WTC11 (cell line): ENCODE measurements around the gene RPP14. TPM values are rescaled to one million over a fixed set of nuclear protein-coding genes. Genes with fewer than 3 reads are reported as not detected.

Experiments used
- ATAC-seq: fragments of 200-7000 bp; cut with Tn5 transposase; 2 replicates; pipeline ENCODE4 v1.10.0; 2021; ENCODE audit warnings: mild to moderate bottlenecking, moderate library complexity
- CTCF ChIA-PET: fragments of 300-600 bp; sonication (Branson Sonifier 250); formaldehyde crosslinking; loops from one replicate; lab custom pipeline; 2021; ENCODE audit warnings: antibody characterized with exemption; lab: Charles Lee
- POLR2A ChIA-PET: fragments of 350-600 bp; sonication (Branson Sonifier 250); formaldehyde crosslinking; loops from one replicate; lab custom pipeline; 2021; ENCODE audit warnings: antibody characterized with exemption; lab: Charles Lee
- DNase-seq: peaks from one replicate; pipeline ENCODE4 v3.0.0; 2021; ENCODE audit warnings: low spot score
- H3K27ac Mint-ChIP-seq: 2 replicates; pipeline ENCODE4 v1.8.0; 2021; ENCODE audit warnings: mixed read lengths
- H3K27me3 Mint-ChIP-seq: 2 replicates; pipeline ENCODE4 v1.8.0; 2021; ENCODE audit warnings: low read depth, mild to moderate bottlenecking, moderate library complexity, mixed read lengths
- H3K36me3 Mint-ChIP-seq: 2 replicates; pipeline ENCODE4 v1.8.0; 2021; ENCODE audit warnings: mixed read lengths
- H3K4me1 Mint-ChIP-seq: 2 replicates; pipeline ENCODE4 v1.8.0; 2022; ENCODE audit warnings: mixed read lengths
- H3K4me3 Mint-ChIP-seq: 2 replicates; pipeline ENCODE4 v1.8.0; 2021; ENCODE audit warnings: mild to moderate bottlenecking, moderate library complexity, mixed read lengths
- H3K9me3 Mint-ChIP-seq: 2 replicates; pipeline ENCODE4 v1.8.0; 2021; ENCODE audit warnings: mixed read lengths
- CREB1 ChIP-seq: sonication (generic); formaldehyde crosslinking; IDR thresholded peaks from 2 replicates; pipeline ENCODE4 v1.8.0; 2023; ENCODE audit warnings: mild to moderate bottlenecking, missing genetic modification reagents
- FOXK1 ChIP-seq: sonication (generic); formaldehyde crosslinking; IDR thresholded peaks from 2 replicates; pipeline ENCODE4 v1.8.0; 2022; ENCODE audit warnings: mild to moderate bottlenecking, moderate library complexity, missing genetic modification reagents
- GABPB1 ChIP-seq: sonication (generic); formaldehyde crosslinking; IDR thresholded peaks from 2 replicates; pipeline ENCODE4 v1.8.1; 2023; ENCODE audit warnings: mild to moderate bottlenecking, missing genetic modification reagents
- JAZF1 ChIP-seq: fragments of 250-450 bp; sonication (Bioruptor Pico); IDR thresholded peaks from 2 replicates; pipeline ENCODE4 v1.9.0; 2021; ENCODE audit warnings: moderate library complexity, mild to moderate bottlenecking, inconsistent platforms
- JUN ChIP-seq: sonication (generic); formaldehyde crosslinking; IDR thresholded peaks from 2 replicates; pipeline ENCODE4 v1.8.0; 2023; ENCODE audit warnings: mild to moderate bottlenecking, missing genetic modification reagents
- MYBL2 ChIP-seq: sonication (generic); formaldehyde crosslinking; IDR thresholded peaks from 2 replicates; pipeline ENCODE4 v1.8.1; 2023; ENCODE audit warnings: mild to moderate bottlenecking, moderate library complexity, missing genetic modification reagents
- NFYB ChIP-seq: sonication (generic); formaldehyde crosslinking; conservative IDR thresholded peaks from 2 replicates; pipeline ENCODE4 v1.8.0; 2022; ENCODE audit warnings: low read depth, missing genetic modification reagents
- NR2C2 ChIP-seq: sonication (generic); formaldehyde crosslinking; IDR thresholded peaks from 2 replicates; pipeline ENCODE4 v1.8.0; 2022; ENCODE audit warnings: mild to moderate bottlenecking, missing genetic modification reagents
- OVOL2 ChIP-seq: fragments of 250-450 bp; sonication (Bioruptor Pico); IDR thresholded peaks from 2 replicates; pipeline ENCODE4 v1.9.0; 2021; ENCODE audit warnings: mild to moderate bottlenecking, borderline replicate concordance
- PRRX2 ChIP-seq: fragments of 250-450 bp; sonication (Bioruptor Pico); IDR thresholded peaks from 2 replicates; pipeline ENCODE4 v1.8.0; 2021; ENCODE audit warnings: mild to moderate bottlenecking
- SP1 ChIP-seq: sonication (generic); formaldehyde crosslinking; conservative IDR thresholded peaks from 2 replicates; pipeline ENCODE4 v1.8.1; 2022; ENCODE audit warnings: missing genetic modification reagents
- TCF7 ChIP-seq: sonication (generic); formaldehyde crosslinking; IDR thresholded peaks from 2 replicates; pipeline ENCODE4 v1.8.0; 2022; ENCODE audit warnings: mild to moderate bottlenecking, low read depth, missing genetic modification reagents, moderate library complexity
- ZNF232 ChIP-seq: sonication (generic); formaldehyde crosslinking; IDR thresholded peaks from 2 replicates; pipeline ENCODE4 v1.8.0; 2022; ENCODE audit warnings: mild to moderate bottlenecking, missing genetic modification reagents
- ZNF416 ChIP-seq: fragments of 250-450 bp; sonication (Bioruptor Pico); IDR thresholded peaks from 2 replicates; pipeline ENCODE4 v1.9.0; 2021; ENCODE audit warnings: mild to moderate bottlenecking, inconsistent platforms
- total RNA-seq: library from RNA; stranded (reverse); gene quantifications from 3 replicates; pipeline ENCODE4 v1.2.3, GENCODE V29; 2021
- TF ChIP-seq, protein P1 (sequence below): fragments of 250-450 bp; sonication (Bioruptor Pico); IDR thresholded peaks from 2 replicates; pipeline ENCODE4 v1.8.0; 2021; ENCODE audit warnings: mild to moderate bottlenecking
- TF ChIP-seq, protein P2 (sequence below): sonication (generic); formaldehyde crosslinking; IDR thresholded peaks from 2 replicates; pipeline ENCODE4 v1.8.1; 2023; ENCODE audit warnings: mild to moderate bottlenecking, missing genetic modification reagents, moderate library complexity
- TF ChIP-seq, protein P3 (sequence below): sonication (generic); formaldehyde crosslinking; IDR thresholded peaks from 2 replicates; pipeline ENCODE4 v1.8.0; 2022; ENCODE audit warnings: mild to moderate bottlenecking, missing genetic modification reagents
- TF ChIP-seq, protein P4 (sequence below): fragments of 250-450 bp; sonication (Bioruptor Pico); IDR thresholded peaks from 2 replicates; pipeline ENCODE4 v1.9.0; 2021; ENCODE audit warnings: mild to moderate bottlenecking
- TF ChIP-seq, protein P5 (sequence below): sonication (generic); formaldehyde crosslinking; IDR thresholded peaks from 2 replicates; pipeline ENCODE4 v1.8.1; 2023; ENCODE audit warnings: mild to moderate bottlenecking, missing genetic modification reagents
- TF ChIP-seq, protein P6 (sequence below): sonication (generic); formaldehyde crosslinking; IDR thresholded peaks from 2 replicates; pipeline ENCODE4 v1.8.0; 2023; ENCODE audit warnings: missing genetic modification reagents
- TF ChIP-seq, protein P7 (sequence below): fragments of 200-600 bp; IDR thresholded peaks from 2 replicates; pipeline ENCODE4 v1.8.0; 2022; ENCODE audit warnings: antibody characterized with exemption
- TF ChIP-seq, protein P8 (sequence below): fragments of 250-450 bp; sonication (Bioruptor Pico); IDR thresholded peaks from 2 replicates; pipeline ENCODE4 v1.9.0; 2021; ENCODE audit warnings: mild to moderate bottlenecking, borderline replicate concordance
- TF ChIP-seq, protein P9 (sequence below): sonication (generic); formaldehyde crosslinking; IDR thresholded peaks from 2 replicates; pipeline ENCODE4 v1.8.0; 2022; ENCODE audit warnings: mild to moderate bottlenecking, missing genetic modification reagents

The RPP14 gene
- total RNA-seq, 1 experiment from 2014 or later: 17.9 TPM

DNA sequence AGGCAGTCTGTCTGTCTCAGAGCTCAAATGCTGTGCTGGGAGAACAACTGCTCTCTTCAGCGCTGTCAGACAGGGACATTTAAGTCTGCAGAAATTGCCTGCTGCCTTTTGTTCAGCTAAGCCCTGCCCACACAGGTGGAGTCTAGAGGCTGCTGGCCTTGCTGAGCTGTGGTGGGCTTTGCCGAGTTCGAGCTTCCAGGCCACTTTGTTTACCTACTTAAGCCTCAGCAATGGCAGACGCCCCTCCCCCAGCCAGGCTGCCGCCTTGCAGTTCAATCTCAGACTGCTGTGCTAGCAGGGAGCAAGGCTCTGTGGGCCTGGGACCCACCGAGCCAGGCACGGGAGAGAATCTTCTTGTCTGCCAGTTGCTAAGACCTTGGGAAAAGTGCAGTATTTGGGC lies 25.0 kb upstream of the RPP14 start (continued):
- TF ChIP-seq, protein P1, sequence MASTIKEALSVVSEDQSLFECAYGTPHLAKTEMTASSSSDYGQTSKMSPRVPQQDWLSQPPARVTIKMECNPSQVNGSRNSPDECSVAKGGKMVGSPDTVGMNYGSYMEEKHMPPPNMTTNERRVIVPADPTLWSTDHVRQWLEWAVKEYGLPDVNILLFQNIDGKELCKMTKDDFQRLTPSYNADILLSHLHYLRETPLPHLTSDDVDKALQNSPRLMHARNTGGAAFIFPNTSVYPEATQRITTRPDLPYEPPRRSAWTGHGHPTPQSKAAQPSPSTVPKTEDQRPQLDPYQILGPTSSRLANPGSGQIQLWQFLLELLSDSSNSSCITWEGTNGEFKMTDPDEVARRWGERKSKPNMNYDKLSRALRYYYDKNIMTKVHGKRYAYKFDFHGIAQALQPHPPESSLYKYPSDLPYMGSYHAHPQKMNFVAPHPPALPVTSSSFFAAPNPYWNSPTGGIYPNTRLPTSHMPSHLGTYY (CRISPR knock-in tag): no peak
- no peak for TF ChIP-seq JAZF1 (CRISPR knock-in tag)
- no peak for TF ChIP-seq MYBL2
- TF ChIP-seq, protein P2, sequence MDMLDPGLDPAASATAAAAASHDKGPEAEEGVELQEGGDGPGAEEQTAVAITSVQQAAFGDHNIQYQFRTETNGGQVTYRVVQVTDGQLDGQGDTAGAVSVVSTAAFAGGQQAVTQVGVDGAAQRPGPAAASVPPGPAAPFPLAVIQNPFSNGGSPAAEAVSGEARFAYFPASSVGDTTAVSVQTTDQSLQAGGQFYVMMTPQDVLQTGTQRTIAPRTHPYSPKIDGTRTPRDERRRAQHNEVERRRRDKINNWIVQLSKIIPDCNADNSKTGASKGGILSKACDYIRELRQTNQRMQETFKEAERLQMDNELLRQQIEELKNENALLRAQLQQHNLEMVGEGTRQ (CRISPR knock-in tag): no peak

DNA sequence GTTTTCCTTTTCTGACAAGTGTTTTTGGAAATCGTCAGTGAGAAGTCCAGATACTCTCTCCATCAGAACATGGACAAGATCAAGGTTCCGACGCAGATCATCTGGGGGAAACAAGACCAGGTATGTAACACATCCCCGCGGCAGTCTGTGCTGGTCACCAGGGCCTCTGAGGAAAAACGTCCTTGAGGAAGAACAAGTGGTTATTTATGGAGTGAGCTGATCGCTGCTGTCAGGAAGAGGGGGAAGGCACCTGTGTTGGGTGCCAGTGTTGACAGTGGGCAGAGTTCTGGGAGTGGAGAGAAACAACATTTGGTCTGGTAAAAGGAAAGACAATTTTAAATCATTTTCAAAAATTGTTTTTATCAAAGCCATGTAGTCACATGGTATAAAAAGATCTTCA lies 20.7 kb upstream of the RPP14 start:
- ChIA-PET POLR2A (no interaction called here), CTCF (no interaction called here)
- H3K36me3 Mint-ChIP-seq: peaks cover 21% of the 10 kb centered on the region
- H3K27ac Mint-ChIP-seq: no peak overlapping the region
- peaks cover 9% of the 10 kb centered on the region for H3K9me3 Mint-ChIP-seq
- H3K4me1 Mint-ChIP-seq: no peaks in the 10 kb centered on the region
- no peaks in the 10 kb centered on the region for H3K27me3 Mint-ChIP-seq
- DNase-seq: no peak
- no peak for ATAC-seq
- H3K4me3 Mint-ChIP-seq: no peak overlapping the region
- TF ChIP-seq, protein P3, sequence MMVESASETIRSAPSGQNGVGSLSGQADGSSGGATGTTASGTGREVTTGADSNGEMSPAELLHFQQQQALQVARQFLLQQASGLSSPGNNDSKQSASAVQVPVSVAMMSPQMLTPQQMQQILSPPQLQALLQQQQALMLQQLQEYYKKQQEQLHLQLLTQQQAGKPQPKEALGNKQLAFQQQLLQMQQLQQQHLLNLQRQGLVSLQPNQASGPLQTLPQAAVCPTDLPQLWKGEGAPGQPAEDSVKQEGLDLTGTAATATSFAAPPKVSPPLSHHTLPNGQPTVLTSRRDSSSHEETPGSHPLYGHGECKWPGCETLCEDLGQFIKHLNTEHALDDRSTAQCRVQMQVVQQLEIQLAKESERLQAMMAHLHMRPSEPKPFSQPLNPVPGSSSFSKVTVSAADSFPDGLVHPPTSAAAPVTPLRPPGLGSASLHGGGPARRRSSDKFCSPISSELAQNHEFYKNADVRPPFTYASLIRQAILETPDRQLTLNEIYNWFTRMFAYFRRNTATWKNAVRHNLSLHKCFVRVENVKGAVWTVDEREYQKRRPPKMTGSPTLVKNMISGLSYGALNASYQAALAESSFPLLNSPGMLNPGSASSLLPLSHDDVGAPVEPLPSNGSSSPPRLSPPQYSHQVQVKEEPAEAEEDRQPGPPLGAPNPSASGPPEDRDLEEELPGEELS (CRISPR knock-in tag): no peak
- no peak for TF ChIP-seq JUN
- TF ChIP-seq TCF7 (CRISPR knock-in tag): no peak
- TF ChIP-seq ZNF416 (CRISPR knock-in tag): no peak
- TF ChIP-seq, protein P4, sequence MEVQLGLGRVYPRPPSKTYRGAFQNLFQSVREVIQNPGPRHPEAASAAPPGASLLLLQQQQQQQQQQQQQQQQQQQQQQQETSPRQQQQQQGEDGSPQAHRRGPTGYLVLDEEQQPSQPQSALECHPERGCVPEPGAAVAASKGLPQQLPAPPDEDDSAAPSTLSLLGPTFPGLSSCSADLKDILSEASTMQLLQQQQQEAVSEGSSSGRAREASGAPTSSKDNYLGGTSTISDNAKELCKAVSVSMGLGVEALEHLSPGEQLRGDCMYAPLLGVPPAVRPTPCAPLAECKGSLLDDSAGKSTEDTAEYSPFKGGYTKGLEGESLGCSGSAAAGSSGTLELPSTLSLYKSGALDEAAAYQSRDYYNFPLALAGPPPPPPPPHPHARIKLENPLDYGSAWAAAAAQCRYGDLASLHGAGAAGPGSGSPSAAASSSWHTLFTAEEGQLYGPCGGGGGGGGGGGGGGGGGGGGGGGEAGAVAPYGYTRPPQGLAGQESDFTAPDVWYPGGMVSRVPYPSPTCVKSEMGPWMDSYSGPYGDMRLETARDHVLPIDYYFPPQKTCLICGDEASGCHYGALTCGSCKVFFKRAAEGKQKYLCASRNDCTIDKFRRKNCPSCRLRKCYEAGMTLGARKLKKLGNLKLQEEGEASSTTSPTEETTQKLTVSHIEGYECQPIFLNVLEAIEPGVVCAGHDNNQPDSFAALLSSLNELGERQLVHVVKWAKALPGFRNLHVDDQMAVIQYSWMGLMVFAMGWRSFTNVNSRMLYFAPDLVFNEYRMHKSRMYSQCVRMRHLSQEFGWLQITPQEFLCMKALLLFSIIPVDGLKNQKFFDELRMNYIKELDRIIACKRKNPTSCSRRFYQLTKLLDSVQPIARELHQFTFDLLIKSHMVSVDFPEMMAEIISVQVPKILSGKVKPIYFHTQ (CRISPR knock-in tag): no peak
- no peak for TF ChIP-seq CREB1 (CRISPR knock-in tag)
- TF ChIP-seq, protein P5, sequence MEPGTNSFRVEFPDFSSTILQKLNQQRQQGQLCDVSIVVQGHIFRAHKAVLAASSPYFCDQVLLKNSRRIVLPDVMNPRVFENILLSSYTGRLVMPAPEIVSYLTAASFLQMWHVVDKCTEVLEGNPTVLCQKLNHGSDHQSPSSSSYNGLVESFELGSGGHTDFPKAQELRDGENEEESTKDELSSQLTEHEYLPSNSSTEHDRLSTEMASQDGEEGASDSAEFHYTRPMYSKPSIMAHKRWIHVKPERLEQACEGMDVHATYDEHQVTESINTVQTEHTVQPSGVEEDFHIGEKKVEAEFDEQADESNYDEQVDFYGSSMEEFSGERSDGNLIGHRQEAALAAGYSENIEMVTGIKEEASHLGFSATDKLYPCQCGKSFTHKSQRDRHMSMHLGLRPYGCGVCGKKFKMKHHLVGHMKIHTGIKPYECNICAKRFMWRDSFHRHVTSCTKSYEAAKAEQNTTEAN (CRISPR knock-in tag): no peak
- TF ChIP-seq, protein P6, sequence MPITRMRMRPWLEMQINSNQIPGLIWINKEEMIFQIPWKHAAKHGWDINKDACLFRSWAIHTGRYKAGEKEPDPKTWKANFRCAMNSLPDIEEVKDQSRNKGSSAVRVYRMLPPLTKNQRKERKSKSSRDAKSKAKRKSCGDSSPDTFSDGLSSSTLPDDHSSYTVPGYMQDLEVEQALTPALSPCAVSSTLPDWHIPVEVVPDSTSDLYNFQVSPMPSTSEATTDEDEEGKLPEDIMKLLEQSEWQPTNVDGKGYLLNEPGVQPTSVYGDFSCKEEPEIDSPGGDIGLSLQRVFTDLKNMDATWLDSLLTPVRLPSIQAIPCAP (CRISPR knock-in tag): no peak
- TF ChIP-seq, protein P7, sequence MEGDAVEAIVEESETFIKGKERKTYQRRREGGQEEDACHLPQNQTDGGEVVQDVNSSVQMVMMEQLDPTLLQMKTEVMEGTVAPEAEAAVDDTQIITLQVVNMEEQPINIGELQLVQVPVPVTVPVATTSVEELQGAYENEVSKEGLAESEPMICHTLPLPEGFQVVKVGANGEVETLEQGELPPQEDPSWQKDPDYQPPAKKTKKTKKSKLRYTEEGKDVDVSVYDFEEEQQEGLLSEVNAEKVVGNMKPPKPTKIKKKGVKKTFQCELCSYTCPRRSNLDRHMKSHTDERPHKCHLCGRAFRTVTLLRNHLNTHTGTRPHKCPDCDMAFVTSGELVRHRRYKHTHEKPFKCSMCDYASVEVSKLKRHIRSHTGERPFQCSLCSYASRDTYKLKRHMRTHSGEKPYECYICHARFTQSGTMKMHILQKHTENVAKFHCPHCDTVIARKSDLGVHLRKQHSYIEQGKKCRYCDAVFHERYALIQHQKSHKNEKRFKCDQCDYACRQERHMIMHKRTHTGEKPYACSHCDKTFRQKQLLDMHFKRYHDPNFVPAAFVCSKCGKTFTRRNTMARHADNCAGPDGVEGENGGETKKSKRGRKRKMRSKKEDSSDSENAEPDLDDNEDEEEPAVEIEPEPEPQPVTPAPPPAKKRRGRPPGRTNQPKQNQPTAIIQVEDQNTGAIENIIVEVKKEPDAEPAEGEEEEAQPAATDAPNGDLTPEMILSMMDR: no peak
- no peak for TF ChIP-seq ZNF232 (CRISPR knock-in tag)
- TF ChIP-seq GABPB1 (CRISPR knock-in tag): no peak
- TF ChIP-seq OVOL2 (CRISPR knock-in tag): no peak
- TF ChIP-seq PRRX2 (CRISPR knock-in tag): no peak
- no peak for TF ChIP-seq SP1 (CRISPR knock-in tag)
- TF ChIP-seq NR2C2: no peak
- no peak for TF ChIP-seq NFYB (CRISPR knock-in tag)
- TF ChIP-seq FOXK1: no peak
- TF ChIP-seq, protein P8, sequence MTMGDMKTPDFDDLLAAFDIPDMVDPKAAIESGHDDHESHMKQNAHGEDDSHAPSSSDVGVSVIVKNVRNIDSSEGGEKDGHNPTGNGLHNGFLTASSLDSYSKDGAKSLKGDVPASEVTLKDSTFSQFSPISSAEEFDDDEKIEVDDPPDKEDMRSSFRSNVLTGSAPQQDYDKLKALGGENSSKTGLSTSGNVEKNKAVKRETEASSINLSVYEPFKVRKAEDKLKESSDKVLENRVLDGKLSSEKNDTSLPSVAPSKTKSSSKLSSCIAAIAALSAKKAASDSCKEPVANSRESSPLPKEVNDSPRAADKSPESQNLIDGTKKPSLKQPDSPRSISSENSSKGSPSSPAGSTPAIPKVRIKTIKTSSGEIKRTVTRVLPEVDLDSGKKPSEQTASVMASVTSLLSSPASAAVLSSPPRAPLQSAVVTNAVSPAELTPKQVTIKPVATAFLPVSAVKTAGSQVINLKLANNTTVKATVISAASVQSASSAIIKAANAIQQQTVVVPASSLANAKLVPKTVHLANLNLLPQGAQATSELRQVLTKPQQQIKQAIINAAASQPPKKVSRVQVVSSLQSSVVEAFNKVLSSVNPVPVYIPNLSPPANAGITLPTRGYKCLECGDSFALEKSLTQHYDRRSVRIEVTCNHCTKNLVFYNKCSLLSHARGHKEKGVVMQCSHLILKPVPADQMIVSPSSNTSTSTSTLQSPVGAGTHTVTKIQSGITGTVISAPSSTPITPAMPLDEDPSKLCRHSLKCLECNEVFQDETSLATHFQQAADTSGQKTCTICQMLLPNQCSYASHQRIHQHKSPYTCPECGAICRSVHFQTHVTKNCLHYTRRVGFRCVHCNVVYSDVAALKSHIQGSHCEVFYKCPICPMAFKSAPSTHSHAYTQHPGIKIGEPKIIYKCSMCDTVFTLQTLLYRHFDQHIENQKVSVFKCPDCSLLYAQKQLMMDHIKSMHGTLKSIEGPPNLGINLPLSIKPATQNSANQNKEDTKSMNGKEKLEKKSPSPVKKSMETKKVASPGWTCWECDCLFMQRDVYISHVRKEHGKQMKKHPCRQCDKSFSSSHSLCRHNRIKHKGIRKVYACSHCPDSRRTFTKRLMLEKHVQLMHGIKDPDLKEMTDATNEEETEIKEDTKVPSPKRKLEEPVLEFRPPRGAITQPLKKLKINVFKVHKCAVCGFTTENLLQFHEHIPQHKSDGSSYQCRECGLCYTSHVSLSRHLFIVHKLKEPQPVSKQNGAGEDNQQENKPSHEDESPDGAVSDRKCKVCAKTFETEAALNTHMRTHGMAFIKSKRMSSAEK (CRISPR knock-in tag): no peak
- TF ChIP-seq, protein P9, sequence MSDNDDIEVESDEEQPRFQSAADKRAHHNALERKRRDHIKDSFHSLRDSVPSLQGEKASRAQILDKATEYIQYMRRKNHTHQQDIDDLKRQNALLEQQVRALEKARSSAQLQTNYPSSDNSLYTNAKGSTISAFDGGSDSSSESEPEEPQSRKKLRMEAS (CRISPR knock-in tag): no peak
